OCI-LY7 (cell line): Measurements from ENCODE around the gene KANK2.

Experiments
- CTCF ChIP-seq: fragments of 200-600 bp; sonication (generic); conservative IDR thresholded peaks from 2 replicates; pipeline ENCODE4 v1.5.1; 2014; ENCODE audit warnings: mild to moderate bottlenecking, antibody characterized with exemption, low read length, moderate library complexity, mixed read lengths
- EZH2phosphoT487 ChIP-seq: fragments of 200-600 bp; sonication (generic); IDR thresholded peaks from 2 replicates; pipeline ENCODE4 v1.6.1; 2018; ENCODE audit warnings: low read depth, borderline replicate concordance, mild to moderate bottlenecking, mixed run types, antibody characterized with exemption, low read length, moderate library complexity, mixed read lengths

- no peak for TF ChIP-seq CTCF
- no peak for TF ChIP-seq EZH2phosphoT487
These were observed 37.2 kb upstream of the KANK2 start for GRCh38 chr19:11234486-11235075.
